H9 (cell line): Measurements from ENCODE around the gene ZSWIM4. TPM values are rescaled to one million over a fixed set of nuclear protein-coding genes. Genes with fewer than 3 reads are reported as not detected.

ENCODE experiments used
- DNase-seq: peaks from one replicate; pipeline ENCODE4 v3.0.0-alpha.2; 2017
- H2AFZ ChIP-seq: one replicate; pipeline ENCODE4 v1.6.1; 2013; ENCODE audit warnings: mild to moderate bottlenecking, low read length, control low read depth, moderate library complexity
- H2AK5ac ChIP-seq: 2 replicates; pipeline ENCODE4 v1.6.1; 2013; ENCODE audit warnings: low read length, control low read depth, mixed read lengths; ENCODE audit not compliant: insufficient read length
- H2BK120ac ChIP-seq: one replicate; pipeline ENCODE4 v1.6.1; 2013; ENCODE audit warnings: low read depth, mild to moderate bottlenecking, low read length, control low read depth, inconsistent platforms; ENCODE audit not compliant: poor library complexity, severe bottlenecking
- H2BK12ac ChIP-seq: 2 replicates; pipeline ENCODE4 v1.6.1; 2013; ENCODE audit warnings: low read length, control low read depth, mixed read lengths, low read depth; ENCODE audit not compliant: insufficient read length
- H2BK15ac ChIP-seq: 2 replicates; pipeline ENCODE4 v1.6.1; 2013; ENCODE audit warnings: low read depth, low read length, control low read depth
- H2BK20ac ChIP-seq: one replicate; pipeline ENCODE4 v1.6.1; 2013; ENCODE audit warnings: low read depth, mild to moderate bottlenecking, low read length, control low read depth, inconsistent platforms; ENCODE audit not compliant: poor library complexity, severe bottlenecking
- H2BK5ac ChIP-seq: 2 replicates; pipeline ENCODE4 v1.6.1; 2013; ENCODE audit warnings: low read length, control low read depth, mixed read lengths; ENCODE audit not compliant: insufficient read length
- H3K14ac ChIP-seq: 2 replicates; pipeline ENCODE4 v1.6.1; 2013; ENCODE audit warnings: low read length, control low read depth; ENCODE audit not compliant: insufficient read depth
- H3K18ac ChIP-seq: 2 replicates; pipeline ENCODE4 v1.6.1; 2013; ENCODE audit warnings: low read depth, mild to moderate bottlenecking, mixed read lengths, low read length, control low read depth; ENCODE audit not compliant: insufficient read length
- H3K23ac ChIP-seq: 2 replicates; pipeline ENCODE4 v1.6.1; 2013; ENCODE audit warnings: low read length, control low read depth, mixed read lengths, low read depth; ENCODE audit not compliant: insufficient read length
- H3K23me2 ChIP-seq: 2 replicates; pipeline ENCODE4 v1.6.1; 2013; ENCODE audit warnings: low read depth, mild to moderate bottlenecking, mixed read lengths, low read length, control low read depth; ENCODE audit not compliant: insufficient read length, poor library complexity, severe bottlenecking
- H3K27ac ChIP-seq: 2 replicates; pipeline ENCODE4 v1.5.1; 2013; ENCODE audit warnings: low read length, control low read depth, mixed read lengths, low read depth; ENCODE audit not compliant: insufficient read length
- H3K27me3 ChIP-seq: 2 replicates; pipeline ENCODE4 v1.6.1; 2013; ENCODE audit warnings: low read length, control low read depth, inconsistent platforms; ENCODE audit not compliant: insufficient read depth
- H3K4ac ChIP-seq: 2 replicates; pipeline ENCODE4 v1.6.1; 2013; ENCODE audit warnings: low read depth, mild to moderate bottlenecking, control low read depth, inconsistent platforms, low read length, moderate library complexity
- H3K4me1 ChIP-seq: 2 replicates; pipeline ENCODE4 v1.6.1; 2013; ENCODE audit warnings: low read length, control low read depth, inconsistent platforms; ENCODE audit not compliant: insufficient read depth
- H3K4me2 ChIP-seq: 2 replicates; pipeline ENCODE4 v1.6.1; 2013; ENCODE audit warnings: low read length, control low read depth, mixed read lengths; ENCODE audit not compliant: insufficient read length, insufficient read depth
- H3K56ac ChIP-seq: 2 replicates; pipeline ENCODE4 v1.6.1; 2013; ENCODE audit warnings: low read depth, mild to moderate bottlenecking, mixed read lengths, low read length, control low read depth; ENCODE audit not compliant: insufficient read length
- H3K79me1 ChIP-seq: 2 replicates; pipeline ENCODE4 v1.6.1; 2013; ENCODE audit warnings: low read depth, mild to moderate bottlenecking, moderate library complexity, low read length, control low read depth, inconsistent platforms; ENCODE audit not compliant: insufficient read depth, poor library complexity, severe bottlenecking
- H3K79me2 ChIP-seq: 2 replicates; pipeline ENCODE4 v1.6.1; 2013; ENCODE audit warnings: low read length, control low read depth, inconsistent platforms; ENCODE audit not compliant: insufficient read depth
- H3K9ac ChIP-seq: 2 replicates; pipeline ENCODE4 v1.6.1; 2013; ENCODE audit warnings: low read length, control low read depth, mixed read lengths; ENCODE audit not compliant: insufficient read length; ENCODE audit errors: extremely low read depth
- H3K9me3 ChIP-seq: one replicate; pipeline ENCODE4 v1.6.1; 2013; ENCODE audit warnings: low read depth, low read length, inconsistent platforms; ENCODE audit not compliant: control insufficient read depth
- H3T11ph ChIP-seq: one replicate; pipeline ENCODE4 v1.6.1; 2013; ENCODE audit warnings: mild to moderate bottlenecking, low read length, control low read depth, inconsistent platforms
- H4K20me1 ChIP-seq: one replicate; pipeline ENCODE4 v1.6.1; 2013; ENCODE audit not compliant: control insufficient read depth, insufficient read length, insufficient read depth
- H4K5ac ChIP-seq: 2 replicates; pipeline ENCODE4 v1.6.1; 2013; ENCODE audit warnings: low read depth, mild to moderate bottlenecking, mixed read lengths, low read length, control low read depth; ENCODE audit not compliant: insufficient read length
- H4K8ac ChIP-seq: replicated peaks from 2 replicates; pipeline ENCODE4 v1.6.1; 2013; ENCODE audit warnings: low read length, control low read depth, mixed read lengths, low read depth; ENCODE audit not compliant: insufficient read length
- H4K91ac ChIP-seq: 2 replicates; pipeline ENCODE4 v1.6.1; 2013; ENCODE audit warnings: low read depth, mild to moderate bottlenecking, moderate library complexity, mixed read lengths, low read length, control low read depth; ENCODE audit not compliant: insufficient read length
- H3K27ac Mint-ChIP-seq, 3 experiments: 2 replicates in 2 of 3; 3 replicates in 1 of 3; pipeline ENCODE4 v1.8.0; 2020 to 2021; ENCODE audit warnings: mixed read lengths in 3 of 3, mild to moderate bottlenecking in 1 of 3, moderate library complexity in 1 of 3
- H3K27me3 Mint-ChIP-seq: 2 replicates; pipeline ENCODE4 v1.8.0; 2021; ENCODE audit warnings: low read depth, mild to moderate bottlenecking, moderate library complexity, mixed read lengths
- H3K36me3 Mint-ChIP-seq, 3 experiments: 2 replicates in 2 of 3; 3 replicates in 1 of 3; pipeline ENCODE4 v1.8.0; 2020 to 2021; ENCODE audit warnings: low read depth in 3 of 3, mixed read lengths in 3 of 3; ENCODE audit not compliant: insufficient read depth in 1 of 3
- H3K4me1 Mint-ChIP-seq, 2 experiments: 2 replicates each; pipeline ENCODE4 v1.8.0; 2020; ENCODE audit warnings: mixed read lengths in 2 of 2
- H3K4me3 Mint-ChIP-seq, 2 experiments: 2 replicates in 1 of 2; 3 replicates in 1 of 2; pipeline ENCODE4 v1.8.0; 2020 to 2021; ENCODE audit warnings: mild to moderate bottlenecking in 2 of 2, mixed read lengths in 2 of 2, moderate library complexity in 1 of 2
- H3K9me3 Mint-ChIP-seq, 2 experiments: 2 replicates in 1 of 2; 3 replicates in 1 of 2; pipeline ENCODE4 v1.8.0; 2020; ENCODE audit warnings: mild to moderate bottlenecking in 2 of 2, mixed read lengths in 2 of 2, moderate library complexity in 1 of 2
- WGBS: extraction: QIAGEN DNeasy Blood & Tissue Kit; methylation state at CpG from one replicate; pipeline ENCODE4 v1.1.7; 2013; ENCODE audit warnings: missing lambda C conversion rate, low lambda C conversion rate, mixed read lengths; ENCODE audit not compliant: insufficient read length; ENCODE audit errors: extremely low coverage; 5-methylcytosine and 5-hydroxymethylcytosine counted together
- total RNA-seq: library from RNA; stranded (reverse); gene quantifications from 2 replicates; pipeline ENCODE4 v1.2.1, GENCODE V29; 2021
- TF ChIP-seq, protein P1 (sequence below): fragments of 200-600 bp; sonication (generic); conservative IDR thresholded peaks from 3 replicates; pipeline ENCODE4 v1.8.0; 2021; ENCODE audit warnings: antibody characterized with exemption, mild to moderate bottlenecking

Gene ZSWIM4
- total RNA-seq, 1 experiment from 2014 or later, result 50.7 TPM

DNA sequence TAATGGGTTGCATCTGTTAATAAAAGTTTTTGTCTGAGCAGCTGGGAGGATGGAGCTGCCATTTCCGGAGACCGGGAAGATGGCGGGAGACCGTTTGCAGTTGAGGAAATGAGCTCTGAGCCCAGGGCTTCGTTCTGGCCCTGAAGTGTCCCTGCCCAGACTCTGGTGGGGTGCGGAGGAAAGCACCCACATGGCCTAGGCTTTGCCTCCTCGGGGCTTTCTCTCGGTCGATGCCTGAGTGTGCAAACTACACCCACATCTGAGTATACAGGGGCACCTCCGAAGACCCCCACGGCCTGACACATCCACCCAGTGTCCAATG is 66.1 kb downstream of the ZSWIM4 start:
- Histone ChIP-seq H3K9ac (no peak overlapping the region), H3K79me2 (no peaks in the 10 kb centered on the region), H2BK120ac (no peak overlapping the region), H2BK5ac (no peak overlapping the region), H3K56ac (no peak overlapping the region), H3K4me1 (no peaks in the 10 kb centered on the region), H2BK20ac (no peak overlapping the region), H3K79me1 (no peaks in the 10 kb centered on the region), H3K4me2 (no peak overlapping the region), H4K91ac (no peak overlapping the region), H3K23ac (no peak overlapping the region), H2AK5ac (no peak overlapping the region), H3K14ac (no peak overlapping the region; the same call in 1 of the 2 replicates), H4K8ac (no peak overlapping the region), H3K27me3 (peaks cover 11% of the 10 kb centered on the region; the same call in 1 of the 2 replicates), H3K9me3 (no peaks in the 10 kb centered on the region), H4K20me1 (no peaks in the 10 kb centered on the region), H3T11ph (no peak overlapping the region), H3K4ac (no peak overlapping the region), H4K5ac (no peak overlapping the region), H3K23me2 (peaks cover 2% of the 10 kb centered on the region), H2BK12ac (no peak overlapping the region), H2AFZ (no peak overlapping the region), H3K27ac (no peak overlapping the region), H2BK15ac (0 out of 2 replicates have a peak overlapping the region, but pooled peaks have one; percentile 53), H3K18ac (peak overlapping the region; percentile 6)
- Mint-ChIP-seq H3K27ac (peak overlapping the region in 1 of 3 experiments; percentile 70; a peak in 1 of 7 replicates), H3K4me1 (peaks cover 17 to 37% of the 10 kb centered on the region in 2 experiments), H3K36me3 (no peaks in the 10 kb centered on the region; a peak in 1 of 7 replicates), H3K27me3 (peaks cover 31% of the 10 kb centered on the region), H3K4me3 (peak overlapping the region; percentile 55 to 61; a peak in 3 of 5 replicates), H3K9me3 (no peaks in the 10 kb centered on the region)
- WGBS, result no CpG with 5 or more reads among the region's 11 CpGs
- no peak for DNase-seq
- TF ChIP-seq, protein P1, sequence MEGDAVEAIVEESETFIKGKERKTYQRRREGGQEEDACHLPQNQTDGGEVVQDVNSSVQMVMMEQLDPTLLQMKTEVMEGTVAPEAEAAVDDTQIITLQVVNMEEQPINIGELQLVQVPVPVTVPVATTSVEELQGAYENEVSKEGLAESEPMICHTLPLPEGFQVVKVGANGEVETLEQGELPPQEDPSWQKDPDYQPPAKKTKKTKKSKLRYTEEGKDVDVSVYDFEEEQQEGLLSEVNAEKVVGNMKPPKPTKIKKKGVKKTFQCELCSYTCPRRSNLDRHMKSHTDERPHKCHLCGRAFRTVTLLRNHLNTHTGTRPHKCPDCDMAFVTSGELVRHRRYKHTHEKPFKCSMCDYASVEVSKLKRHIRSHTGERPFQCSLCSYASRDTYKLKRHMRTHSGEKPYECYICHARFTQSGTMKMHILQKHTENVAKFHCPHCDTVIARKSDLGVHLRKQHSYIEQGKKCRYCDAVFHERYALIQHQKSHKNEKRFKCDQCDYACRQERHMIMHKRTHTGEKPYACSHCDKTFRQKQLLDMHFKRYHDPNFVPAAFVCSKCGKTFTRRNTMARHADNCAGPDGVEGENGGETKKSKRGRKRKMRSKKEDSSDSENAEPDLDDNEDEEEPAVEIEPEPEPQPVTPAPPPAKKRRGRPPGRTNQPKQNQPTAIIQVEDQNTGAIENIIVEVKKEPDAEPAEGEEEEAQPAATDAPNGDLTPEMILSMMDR, result no peak
